Non-pigmented ciliary epithelial cell (primary cell): Measurements from ENCODE around the gene MASTL.

Source experiments
- DNase-seq: peaks from one replicate; pipeline ENCODE4 v3.0.0-alpha.2; 2010; ENCODE audit warnings: low read depth

MASTL gene

GRCh38 chr10:27225642-27226257 lies 70.6 kb downstream of the MASTL start:
- no peak for DNase-seq

- no peak for DNase-seq
Observed at GRCh38 chr10:27230022-27230421, 74.9 kb downstream of the MASTL start.

- no peak for DNase-seq
Observed at GRCh38 chr10:27235706-27236105, 80.6 kb downstream of the MASTL start.
